GM21526 (cell line): ENCODE data around the gene ADAM19.

Experiments used
- ATAC-seq: cut with Tn5 transposase; IDR thresholded peaks from one replicate; pipeline ENCODE4 v1.9.1; 2021; ENCODE audit warnings: moderate library complexity; ENCODE audit not compliant: unreplicated experiment, low FRiP score

ADAM19 gene

GRCh38 chr5:157566902-157567489 is 8.6 kb downstream of the ADAM19 start:
- no peak for ATAC-seq

- no peak for ATAC-seq
Measured at GRCh38 chr5:157563929-157564716, 11.5 kb downstream of the ADAM19 start.

GRCh38 chr5:157563373-157563928 is 12.1 kb downstream of the ADAM19 start:
- no peak for ATAC-seq

GRCh38 chr5:157562111-157562581 is 13.4 kb downstream of the ADAM19 start:
- no peak for ATAC-seq

DNA sequence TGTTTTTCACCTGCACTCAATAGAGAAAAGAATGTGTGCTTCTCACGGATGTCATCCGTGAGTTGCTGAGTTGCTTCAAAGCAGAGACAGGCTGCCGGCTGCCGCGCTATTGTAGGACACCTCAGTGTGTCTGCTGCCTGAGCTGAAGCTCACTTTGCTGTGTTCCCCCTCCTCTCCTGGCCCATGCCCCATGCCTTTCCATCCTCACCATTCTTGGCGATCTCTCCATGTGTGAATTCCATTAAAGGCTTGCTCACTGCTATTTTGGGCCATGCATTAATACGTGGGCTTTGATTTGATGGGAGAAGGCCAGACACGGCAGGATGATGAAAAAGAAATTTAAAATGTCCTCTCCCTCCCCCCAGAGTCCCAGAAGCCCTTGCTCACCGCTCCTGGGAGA is 14.5 kb downstream of the ADAM19 start:
- ATAC-seq, result no peak

GRCh38 chr5:157559301-157559700 is 16.3 kb downstream of the ADAM19 start:
- no peak for ATAC-seq

DNA sequence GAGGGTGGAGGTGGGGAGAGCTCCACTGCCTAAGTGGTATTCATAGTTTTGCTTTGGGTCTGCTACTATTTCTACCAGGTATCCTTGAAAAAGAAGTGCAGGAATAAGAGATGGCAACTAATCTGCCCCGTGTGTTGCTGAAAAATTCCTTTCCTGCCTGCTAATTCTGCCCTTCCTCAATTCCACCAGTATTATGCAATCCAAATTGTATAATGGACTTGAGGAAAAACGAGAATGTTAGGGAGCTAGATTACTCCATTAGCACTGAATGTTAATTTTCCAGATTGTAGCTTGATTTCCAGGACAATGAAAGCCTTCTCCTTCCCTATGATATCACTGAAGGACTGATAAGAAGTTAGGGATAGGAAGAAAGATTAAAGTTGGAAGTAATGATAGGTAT is 16.9 kb downstream of the ADAM19 start:
- ATAC-seq, result no peak

DNA sequence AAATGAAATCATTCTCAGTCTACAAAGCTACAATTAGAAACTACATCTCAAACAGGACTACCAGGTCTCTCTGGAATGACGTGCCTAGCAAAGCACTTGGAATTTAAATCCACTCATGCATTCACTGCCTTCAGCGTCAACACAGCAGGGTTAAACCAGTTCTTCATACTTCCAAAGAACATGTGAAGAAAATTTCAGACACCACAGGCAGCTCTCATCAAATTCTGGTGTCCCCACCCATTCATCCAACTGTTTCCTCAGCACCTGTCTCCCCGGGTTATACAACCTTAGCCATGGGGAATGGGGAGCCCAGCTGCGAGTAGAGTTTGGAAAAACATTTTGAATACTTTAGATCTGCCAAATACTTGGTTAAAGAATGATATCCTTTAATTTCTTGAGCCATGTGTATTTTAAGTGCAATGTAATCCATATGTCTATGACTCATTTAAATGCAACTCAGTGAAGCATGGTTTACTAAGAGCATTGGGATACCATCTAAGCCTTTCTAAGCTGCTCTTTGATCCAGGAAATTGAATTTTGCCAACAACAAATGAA is 17.5 kb downstream of the ADAM19 start:
- no peak for ATAC-seq

- no peak for ATAC-seq
Measured at GRCh38 chr5:157556615-157557418, 18.8 kb downstream of the ADAM19 start.

DNA sequence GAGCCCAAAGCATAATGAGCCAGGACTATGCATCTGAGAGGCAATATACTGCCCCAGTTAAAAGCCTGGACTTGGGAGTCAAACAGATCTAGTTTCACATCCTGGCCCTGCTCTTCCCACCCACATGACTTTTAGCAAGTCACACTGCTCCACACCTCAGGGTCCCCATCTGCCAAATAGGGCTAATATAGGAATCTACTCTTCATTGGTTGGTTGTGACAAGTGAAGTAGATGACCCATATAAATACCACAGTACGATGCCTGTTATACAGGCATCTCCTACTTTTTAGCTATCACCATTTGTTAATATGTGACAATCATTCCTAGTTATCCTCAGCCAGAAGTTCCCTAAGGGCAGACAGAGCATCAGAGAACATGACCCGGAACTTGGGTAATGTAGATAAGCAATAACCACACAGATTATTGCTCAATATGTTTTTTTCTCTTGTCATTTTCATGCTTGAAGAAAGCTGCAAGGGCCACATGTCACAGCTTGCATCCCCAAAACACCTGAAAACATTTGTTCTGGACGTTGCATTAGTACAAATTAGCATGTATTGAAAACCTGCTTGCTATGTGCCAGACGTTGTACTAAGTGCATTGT is 20.4 kb downstream of the ADAM19 start:
- ATAC-seq, result no peak

DNA sequence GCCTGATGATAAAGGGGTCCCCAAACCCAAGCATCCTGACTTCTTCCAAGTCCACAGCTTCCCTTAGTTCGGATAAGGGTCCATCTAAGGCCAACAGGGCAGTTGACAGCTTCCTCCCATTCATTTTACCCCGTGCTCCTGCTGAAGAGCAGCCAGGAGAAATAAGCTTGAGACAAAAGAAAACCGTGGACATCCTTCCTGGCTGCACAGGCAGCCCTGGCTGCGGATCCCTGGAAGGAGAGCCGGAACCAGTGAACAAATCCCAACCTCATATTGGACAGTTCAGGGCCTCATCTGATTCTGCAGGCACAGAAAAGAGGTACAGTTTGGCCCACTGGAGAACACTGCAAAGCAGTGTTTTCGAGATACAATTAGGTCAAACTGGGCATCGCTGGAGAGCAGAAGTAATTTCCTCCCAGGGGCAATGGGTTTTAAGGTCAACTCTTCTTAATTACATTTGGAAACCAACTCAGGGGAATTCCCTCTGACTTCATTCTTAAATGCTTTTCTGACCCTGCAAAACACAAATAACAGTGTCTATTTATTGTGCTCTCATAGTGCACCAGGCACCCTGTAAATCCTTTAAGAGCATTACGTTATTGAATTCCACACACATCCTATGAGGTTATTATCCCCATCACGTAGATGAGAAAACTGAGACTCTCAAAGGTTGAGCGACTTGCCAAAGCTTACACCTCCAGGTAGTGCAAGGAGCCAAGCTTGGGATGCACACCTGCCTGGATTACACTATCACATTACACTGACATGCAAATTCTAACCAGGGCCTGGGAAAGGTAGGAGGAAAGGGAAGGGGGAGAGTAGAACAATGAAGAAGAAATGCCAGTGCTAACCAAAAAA is 21.2 kb downstream of the ADAM19 start:
- no peak for ATAC-seq

- ATAC-seq, result no peak
Measured at GRCh38 chr5:157552650-157553049, 22.9 kb downstream of the ADAM19 start.

GRCh38 chr5:157550663-157551062 is 24.9 kb downstream of the ADAM19 start:
- ATAC-seq, result no peak

DNA sequence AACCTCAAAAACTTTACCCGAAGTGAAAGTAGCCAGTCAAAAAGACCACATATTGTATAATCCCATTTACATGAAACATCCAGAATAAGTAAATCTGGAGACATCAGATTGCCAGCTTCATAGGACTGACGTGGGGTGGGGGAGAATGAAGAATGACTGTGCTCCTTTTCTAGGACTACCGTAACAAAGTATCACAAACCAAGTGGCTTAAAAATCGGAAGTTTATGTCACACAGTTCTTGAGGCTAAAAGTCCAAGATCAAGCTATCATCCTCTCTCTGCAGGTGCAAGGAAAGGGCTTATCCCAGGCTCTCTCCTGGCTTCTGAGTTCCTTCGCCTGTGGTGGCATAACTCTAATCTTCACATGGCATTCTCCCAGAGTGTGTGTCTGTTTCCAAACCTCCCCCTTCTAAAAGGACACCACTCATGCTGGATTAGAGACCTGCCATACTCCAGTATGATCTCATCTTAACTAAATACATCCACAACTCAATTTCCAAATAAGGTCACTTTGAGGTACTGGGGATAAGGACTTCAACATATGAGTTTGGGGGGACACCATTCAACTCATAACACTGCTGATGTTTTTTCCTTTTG is 25.5 kb downstream of the ADAM19 start:
- no peak for ATAC-seq

GRCh38 chr5:157549283-157549629 is 26.3 kb downstream of the ADAM19 start:
- ATAC-seq, result no peak

DNA sequence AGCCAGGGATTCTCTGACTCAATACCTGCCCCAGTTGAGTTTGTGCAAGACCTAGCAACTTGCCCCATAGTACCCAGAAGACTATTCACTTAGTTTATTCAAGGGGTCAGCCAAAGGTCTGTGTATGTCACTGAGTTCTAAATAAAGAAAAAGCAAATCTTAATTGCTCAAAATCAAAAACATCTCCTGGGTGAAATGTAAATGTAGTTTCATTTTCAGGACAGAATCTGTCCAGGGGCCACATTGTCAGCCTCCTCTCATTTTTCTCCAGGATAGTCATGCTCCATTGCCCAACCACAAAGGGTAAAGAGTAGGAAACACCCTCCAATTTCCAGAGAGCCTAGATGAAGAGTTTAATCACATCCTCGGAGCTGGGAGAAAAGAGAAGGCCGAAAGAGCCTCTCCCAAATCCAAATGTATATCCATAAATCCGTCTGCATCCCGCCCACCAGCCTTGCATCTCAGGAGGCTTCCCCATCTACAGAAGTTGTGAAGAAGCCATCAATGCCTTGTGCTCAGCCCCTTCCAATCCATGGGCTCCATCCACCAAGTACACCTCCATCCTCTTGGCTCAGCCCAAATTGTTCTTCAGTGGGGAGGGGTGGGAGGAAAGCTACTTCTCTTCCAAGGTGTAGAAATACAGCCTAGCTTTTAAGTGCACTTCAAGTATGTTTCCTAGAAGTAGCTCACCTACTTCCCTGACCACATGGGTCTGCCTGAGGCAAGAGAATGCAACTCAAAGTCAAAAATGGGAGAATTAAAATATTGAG is 26.9 kb downstream of the ADAM19 start:
- no peak for ATAC-seq

DNA sequence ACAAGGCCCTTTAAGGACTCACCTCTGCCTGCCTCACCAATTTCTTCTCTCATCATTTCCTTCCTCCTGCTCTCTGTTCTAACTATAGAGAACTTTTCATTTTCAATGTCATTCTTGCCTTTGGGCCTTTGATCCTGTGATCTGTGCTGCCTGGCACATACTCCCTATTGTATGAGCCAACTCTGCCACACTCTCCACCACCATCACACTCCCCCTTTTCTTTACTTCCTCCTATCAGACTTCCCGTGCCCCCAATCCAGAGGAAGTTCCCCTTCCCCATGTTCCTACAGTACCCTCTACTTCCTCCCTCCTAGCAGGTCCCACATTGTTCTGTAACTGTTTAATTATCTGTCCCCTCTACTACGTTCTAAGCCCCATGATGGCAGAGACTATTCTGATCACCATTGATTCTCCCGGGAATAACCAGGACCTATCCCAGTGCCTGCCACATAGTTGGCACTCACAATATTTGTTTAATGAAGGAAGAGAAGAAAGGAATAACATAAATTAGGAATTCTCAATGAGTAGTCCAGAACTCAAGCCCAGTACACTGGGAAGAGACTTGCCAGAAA is 27.5 kb downstream of the ADAM19 start:
- no peak for ATAC-seq

- no peak for ATAC-seq
Measured at GRCh38 chr5:157546456-157547100, 29.0 kb downstream of the ADAM19 start.
